SU-DHL-6 (cell line): ENCODE measurements around the gene PRKAB2.

Experiments used
- H2AFZ ChIP-seq: fragments of 200-600 bp; sonication (generic); 2 replicates; pipeline ENCODE4 v1.6.1; 2014; ENCODE audit warnings: low read depth, mild to moderate bottlenecking, moderate library complexity, mixed read lengths, antibody characterized with exemption, low read length; ENCODE audit not compliant: severe bottlenecking
- H3F3A ChIP-seq: fragments of 200-600 bp; shearing (Covaris generic); 2 replicates; pipeline ENCODE4 v1.6.0; 2016; ENCODE audit warnings: antibody characterized with exemption, mild to moderate bottlenecking; ENCODE audit not compliant: insufficient read depth
- H3K27ac ChIP-seq: fragments of 200-600 bp; sonication (generic); 2 replicates; pipeline ENCODE4 v1.5.1; 2016; ENCODE audit warnings: low read depth, mild to moderate bottlenecking, low read length, moderate library complexity, mixed read lengths
- H3K27me3 ChIP-seq: fragments of 200-600 bp; sonication (generic), shearing (Covaris generic); 2 replicates; pipeline ENCODE4 v1.6.0; 2014; ENCODE audit warnings: mild to moderate bottlenecking, low read length
- H3K36me3 ChIP-seq: fragments of 200-600 bp; sonication (generic); 2 replicates; pipeline ENCODE4 v1.6.1; 2014; ENCODE audit warnings: mild to moderate bottlenecking, low read length, mixed read lengths
- H3K4me2 ChIP-seq: fragments of 300-600, 200-600 bp; shearing (Covaris generic), sonication (generic); 2 replicates; pipeline ENCODE4 v1.6.0; 2014; ENCODE audit warnings: low read length, low read depth, mild to moderate bottlenecking; ENCODE audit not compliant: poor library complexity, severe bottlenecking
- H3K4me3 ChIP-seq: fragments of 200-600 bp; sonication (generic); 2 replicates; pipeline ENCODE4 v1.5.1; 2014; ENCODE audit warnings: antibody characterized with exemption, low read length, mild to moderate bottlenecking, mixed read lengths; ENCODE audit not compliant: insufficient read depth, poor library complexity, severe bottlenecking
- H3K79me2 ChIP-seq: fragments of 200-600 bp; sonication (generic); 2 replicates; pipeline ENCODE4 v1.6.1; 2014; ENCODE audit warnings: mild to moderate bottlenecking, low read length, moderate library complexity; ENCODE audit not compliant: insufficient read depth
- H3K9ac ChIP-seq: fragments of 200-600 bp; sonication (generic); 2 replicates; pipeline ENCODE4 v1.7.0; 2014; ENCODE audit warnings: mild to moderate bottlenecking, low read length
- H3K9me2 ChIP-seq: fragments of 200-600 bp; sonication (generic); replicated peaks from 2 replicates; pipeline ENCODE4 v1.6.1; 2014; ENCODE audit warnings: low read length; ENCODE audit not compliant: insufficient read depth
- H3K9me3 ChIP-seq: fragments of 200-600 bp; sonication (generic); 2 replicates; pipeline ENCODE4 v1.6.1; 2014; ENCODE audit warnings: low read length, mixed read lengths; ENCODE audit not compliant: insufficient read depth
- H4K20me1 ChIP-seq: fragments of 200-600 bp; sonication (generic); 2 replicates; pipeline ENCODE4 v1.6.1; 2014; ENCODE audit warnings: low read depth, mild to moderate bottlenecking, antibody characterized with exemption, low read length, moderate library complexity, mixed read lengths
- CTCF ChIP-seq: fragments of 200-600 bp; sonication (generic); IDR thresholded peaks from one replicate; pipeline ENCODE4 v1.5.1; 2017; ENCODE audit warnings: antibody characterized with exemption, mild to moderate bottlenecking, low read length, moderate library complexity; ENCODE audit not compliant: insufficient read depth, poor library complexity, severe bottlenecking
- EZH2phosphoT487 ChIP-seq: fragments of 200-600 bp; sonication (generic), shearing (Covaris generic); conservative IDR thresholded peaks from 2 replicates; pipeline ENCODE4 v1.6.1; 2018; ENCODE audit warnings: mild to moderate bottlenecking, antibody characterized with exemption, low read length, moderate library complexity, mixed read lengths

Gene PRKAB2

GRCh38 chr1:147204080-147204479 lies 31.8 kb upstream of the PRKAB2 start:
- H2AFZ ChIP-seq: no peak overlapping the region
- no peaks in the 10 kb centered on the region for H3K9me2 ChIP-seq
- H3K79me2 ChIP-seq: no peaks in the 10 kb centered on the region
- H3F3A ChIP-seq: no peaks in the 10 kb centered on the region
- no peaks in the 10 kb centered on the region for H3K36me3 ChIP-seq
- H3K4me2 ChIP-seq: no peak overlapping the region
- H3K27me3 ChIP-seq: no peaks in the 10 kb centered on the region
- H3K9me3 ChIP-seq: no peaks in the 10 kb centered on the region
- H3K4me3 ChIP-seq: no peak overlapping the region
- TF ChIP-seq EZH2phosphoT487 (no peak), CTCF (no peak)
- H4K20me1 ChIP-seq: no peaks in the 10 kb centered on the region
- no peak overlapping the region for H3K9ac ChIP-seq
- no peak overlapping the region for H3K27ac ChIP-seq

GRCh38 chr1:147202576-147202975 lies 30.3 kb upstream of the PRKAB2 start:
- Histone ChIP-seq H3K9me3 (no peaks in the 10 kb centered on the region), H3K9ac (no peak overlapping the region), H2AFZ (no peak overlapping the region), H3K9me2 (no peaks in the 10 kb centered on the region), H3K27me3 (no peaks in the 10 kb centered on the region), H3K4me3 (no peak overlapping the region), H4K20me1 (no peaks in the 10 kb centered on the region), H3K36me3 (no peaks in the 10 kb centered on the region), H3K79me2 (no peaks in the 10 kb centered on the region), H3K4me2 (no peak overlapping the region), H3F3A (no peaks in the 10 kb centered on the region), H3K27ac (no peak overlapping the region)
- TF ChIP-seq EZH2phosphoT487: no peak
- no peak for TF ChIP-seq CTCF

- Histone ChIP-seq H3K4me2 (no peak overlapping the region), H3K79me2 (no peaks in the 10 kb centered on the region), H3K27me3 (no peaks in the 10 kb centered on the region), H2AFZ (no peak overlapping the region), H3K9me3 (no peaks in the 10 kb centered on the region), H3F3A (no peaks in the 10 kb centered on the region), H4K20me1 (no peaks in the 10 kb centered on the region), H3K36me3 (no peaks in the 10 kb centered on the region), H3K27ac (no peak overlapping the region), H3K9ac (no peak overlapping the region), H3K9me2 (no peaks in the 10 kb centered on the region), H3K4me3 (no peak overlapping the region)
- TF ChIP-seq EZH2phosphoT487 (no peak), CTCF (no peak)
Measured at GRCh38 chr1:147201786-147202185, 29.5 kb upstream of the PRKAB2 start.
